Upper lobe of left lung (tissue), 6 donors: ENCODE results near the gene ARID3C. TPM values are rescaled to one million over a fixed set of nuclear protein-coding genes. Genes with fewer than 3 reads are reported as not detected.

Source experiments
- ATAC-seq, 2 donors: fragments of 200-7000 bp; cut with Tn5 transposase; one replicate each; pipeline ENCODE4 v1.9.1; 2022; ENCODE audit warnings: mild to moderate bottlenecking in 2 of 2, moderate library complexity in 2 of 2; ENCODE audit not compliant: low FRiP score in 2 of 2
- DNase-seq, 2 donors: peaks; one replicate each; pipeline ENCODE4 v3.0.0-alpha.2; 2019 to 2020
- H3K27ac ChIP-seq, 4 donors: fragments of 200-600 bp; sonication (generic); one replicate each; pipeline ENCODE4 v1.5.1; 2016 to 2019
- H3K27me3 ChIP-seq, 4 donors: fragments of 200-600 bp; sonication (generic); one replicate each; pipeline ENCODE4 v1.5.1; 2017 to 2019
- H3K36me3 ChIP-seq, 4 donors: fragments of 200-600 bp; sonication (generic); one replicate each; pipeline ENCODE4 v1.5.1; 2016 to 2019
- H3K4me1 ChIP-seq, 4 donors: fragments of 200-600 bp; sonication (generic); one replicate each; pipeline ENCODE4 v1.5.1; 2018 to 2019
- H3K4me3 ChIP-seq, 4 donors: fragments of 200-600 bp; sonication (generic); one replicate each; pipeline ENCODE4 v1.5.1; 2017 to 2019; ENCODE audit warnings: mild to moderate bottlenecking in 2 of 4, moderate library complexity in 1 of 4
- H3K9me3 ChIP-seq, 4 donors: fragments of 200-600 bp; sonication (generic); one replicate each; pipeline ENCODE4 v1.5.1; 2018 to 2019
- CTCF ChIP-seq, 6 experiments: fragments of 450-650 bp in 4 of 6; fragments of 200-600 bp in 2 of 6; sonication (generic) in 2 of 6; IDR thresholded peaks; one replicate each; pipeline ENCODE4 v1.5.1; 2016 to 2019; ENCODE audit warnings: antibody characterized with exemption in 6 of 6
- EP300 ChIP-seq, 4 donors: sonication (generic); formaldehyde crosslinking; IDR thresholded peaks; one replicate each; pipeline ENCODE4 v1.5.1; 2017; ENCODE audit warnings: antibody characterized with exemption in 4 of 4, control low read depth in 2 of 4
- POLR2A ChIP-seq, 4 donors: fragments of 450-650 bp; IDR thresholded peaks; one replicate each; pipeline ENCODE4 v1.5.1; 2016 to 2017; ENCODE audit warnings: antibody characterized with exemption in 4 of 4, mild to moderate bottlenecking in 2 of 4
- POLR2AphosphoS5 ChIP-seq, 2 donors: sonication (generic); formaldehyde crosslinking; IDR thresholded peaks; one replicate each; pipeline ENCODE4 v1.5.1; 2017; ENCODE audit warnings: antibody characterized with exemption in 2 of 2
- WGBS, 2 donors: methylation state at CpG; one replicate each; pipeline ENCODE4 v1.1.5; 2017 to 2018; 5-methylcytosine and 5-hydroxymethylcytosine counted together
- total RNA-seq, 6 donors: library from RNA; depleted of rRNA in 4 of 6; stranded (reverse); fragments of >200 nt in 4 of 6; gene quantifications; one replicate each; pipeline versions ENCODE4 v1.1.0 to v1.2.1, GENCODE V29; 2016 to 2021
- donor health status: DM: no; HTN: no; CAD: no; lungs with moderate emphysema.
- donor health status: DM: no; HTN: yes; CAD: no; lungs with severe emphysema.

Gene ARID3C
- total RNA-seq, 6 donors from 2014 or later = not detected

- Histone ChIP-seq H3K4me1 (no peaks in the 10 kb centered on the region), H3K27me3 (no peaks in the 10 kb centered on the region), H3K9me3 (no peaks in the 10 kb centered on the region), H3K4me3 (no peak overlapping the region), H3K36me3 (no peaks in the 10 kb centered on the region), H3K27ac (no peak overlapping the region)
- no peak for DNase-seq
- ATAC-seq = no peak
- 35 to 54% methylated on average over 1 of the region's 1 CpG for WGBS, 2 donors
- TF ChIP-seq EP300 (IDR thresholded peaks at IDR 0.05) (no peak), POLR2AphosphoS5 (IDR thresholded peaks at IDR 0.05) (no peak), POLR2A (IDR thresholded peaks at IDR 0.05) (no peak), CTCF (IDR thresholded peaks at IDR 0.05) (no peak)
Observed at GRCh38 chr9:34599546-34599945, 29.3 kb downstream of the ARID3C start.

- ATAC-seq (no peak), DNase-seq (peak in 1 of 2 donors; percentile 74)
- peaks cover 0 to 35% (median 18%) of the 10 kb centered on the region in 4 donors for H3K27me3 ChIP-seq
- no peaks in the 10 kb centered on the region for H3K9me3 ChIP-seq
- TF ChIP-seq CTCF (IDR thresholded peaks at IDR 0.05) = no peak
- TF ChIP-seq POLR2A (IDR thresholded peaks at IDR 0.05) = no peak
- 57 to 68% methylated on average over 9 of the region's 9 CpGs for WGBS, 2 donors
- peaks cover 36 to 40% (median 37%) of the 10 kb centered on the region in 4 donors for H3K4me1 ChIP-seq
- H3K4me3 ChIP-seq = no peak overlapping the region
- no peaks in the 10 kb centered on the region for H3K36me3 ChIP-seq
- no peak overlapping the region for H3K27ac ChIP-seq
Observed at GRCh38 chr9:34594177-34594576, 34.7 kb downstream of the ARID3C start.

- ATAC-seq = peak; percentile 65 to 73
- H3K27me3 ChIP-seq = peaks cover 0 to 46% (median 24%) of the 10 kb centered on the region in 4 donors
- H3K27ac ChIP-seq = no peak overlapping the region
- H3K4me1 ChIP-seq = peaks cover 41 to 48% (median 42%) of the 10 kb centered on the region in 4 donors
- no peaks in the 10 kb centered on the region for H3K9me3 ChIP-seq
- peak; percentile 44 to 91 for DNase-seq
- no peaks in the 10 kb centered on the region for H3K36me3 ChIP-seq
- no peak overlapping the region for H3K4me3 ChIP-seq
- 9 to 19% methylated on average over 4 to 20 of the region's 26 CpGs for WGBS, 2 donors
- TF ChIP-seq EP300 (IDR thresholded peaks at IDR 0.05) (no peak), POLR2A (IDR thresholded peaks at IDR 0.05) (no peak), CTCF (IDR thresholded peaks at IDR 0.05) (no peak), POLR2AphosphoS5 (IDR thresholded peaks at IDR 0.05) (no peak)
Observed at GRCh38 chr9:34592895-34593601, 35.8 kb downstream of the ARID3C start.

- peaks cover 41 to 48% (median 42%) of the 10 kb centered on the region in 4 donors for H3K4me1 ChIP-seq
- H3K9me3 ChIP-seq = no peaks in the 10 kb centered on the region
- H3K36me3 ChIP-seq = no peaks in the 10 kb centered on the region
- peak overlapping the region in 1 of 4 donors; percentile 53 for H3K4me3 ChIP-seq
- DNase-seq = no peak
- TF ChIP-seq POLR2A (IDR thresholded peaks at IDR 0.05) = no peak
- no peak for TF ChIP-seq POLR2AphosphoS5 (IDR thresholded peaks at IDR 0.05)
- TF ChIP-seq EP300 (IDR thresholded peaks at IDR 0.05) = no peak
- no peak for TF ChIP-seq CTCF (IDR thresholded peaks at IDR 0.05)
- peaks cover 0 to 49% (median 24%) of the 10 kb centered on the region in 4 donors for H3K27me3 ChIP-seq
- WGBS, 2 donors = 22 to 23% methylated on average over 15 to 16 of the region's 16 CpGs
- H3K27ac ChIP-seq = no peak overlapping the region
- ATAC-seq = no peak
Observed at GRCh38 chr9:34591917-34592866, 36.7 kb downstream of the ARID3C start.
